GM12875 (cell line): ENCODE results near the gene PRODH2.
"Not testable (repeated sequence)": the region's sequence is repeated elsewhere in the genome, so short reads cannot be mapped to it uniquely, and the experiment has no call there.

Source experiments
- H3K4me3 ChIP-seq: one replicate; pipeline ENCODE4 v1.5.1; 2011; ENCODE audit warnings: low read depth, low read length, control low read depth
- TF ChIP-seq, protein P1 (sequence below): IDR thresholded peaks from 2 replicates; pipeline ENCODE4 v1.5.1; 2011; ENCODE audit warnings: low read depth, mild to moderate bottlenecking, control low read depth, inconsistent platforms, low read length, moderate library complexity, borderline replicate concordance; ENCODE audit not compliant: insufficient read depth

PRODH2 gene

GRCh38 chr19:35806597-35806996 lies 6.0 kb downstream of the PRODH2 start:
- H3K4me3 ChIP-seq: no peak overlapping the region
- TF ChIP-seq, protein P1, sequence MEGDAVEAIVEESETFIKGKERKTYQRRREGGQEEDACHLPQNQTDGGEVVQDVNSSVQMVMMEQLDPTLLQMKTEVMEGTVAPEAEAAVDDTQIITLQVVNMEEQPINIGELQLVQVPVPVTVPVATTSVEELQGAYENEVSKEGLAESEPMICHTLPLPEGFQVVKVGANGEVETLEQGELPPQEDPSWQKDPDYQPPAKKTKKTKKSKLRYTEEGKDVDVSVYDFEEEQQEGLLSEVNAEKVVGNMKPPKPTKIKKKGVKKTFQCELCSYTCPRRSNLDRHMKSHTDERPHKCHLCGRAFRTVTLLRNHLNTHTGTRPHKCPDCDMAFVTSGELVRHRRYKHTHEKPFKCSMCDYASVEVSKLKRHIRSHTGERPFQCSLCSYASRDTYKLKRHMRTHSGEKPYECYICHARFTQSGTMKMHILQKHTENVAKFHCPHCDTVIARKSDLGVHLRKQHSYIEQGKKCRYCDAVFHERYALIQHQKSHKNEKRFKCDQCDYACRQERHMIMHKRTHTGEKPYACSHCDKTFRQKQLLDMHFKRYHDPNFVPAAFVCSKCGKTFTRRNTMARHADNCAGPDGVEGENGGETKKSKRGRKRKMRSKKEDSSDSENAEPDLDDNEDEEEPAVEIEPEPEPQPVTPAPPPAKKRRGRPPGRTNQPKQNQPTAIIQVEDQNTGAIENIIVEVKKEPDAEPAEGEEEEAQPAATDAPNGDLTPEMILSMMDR: no peak

GRCh38 chr19:35805526-35806102 lies 7.0 kb downstream of the PRODH2 start:
- TF ChIP-seq, protein P1: no peak
- H3K4me3 ChIP-seq: no peak overlapping the region

DNA sequence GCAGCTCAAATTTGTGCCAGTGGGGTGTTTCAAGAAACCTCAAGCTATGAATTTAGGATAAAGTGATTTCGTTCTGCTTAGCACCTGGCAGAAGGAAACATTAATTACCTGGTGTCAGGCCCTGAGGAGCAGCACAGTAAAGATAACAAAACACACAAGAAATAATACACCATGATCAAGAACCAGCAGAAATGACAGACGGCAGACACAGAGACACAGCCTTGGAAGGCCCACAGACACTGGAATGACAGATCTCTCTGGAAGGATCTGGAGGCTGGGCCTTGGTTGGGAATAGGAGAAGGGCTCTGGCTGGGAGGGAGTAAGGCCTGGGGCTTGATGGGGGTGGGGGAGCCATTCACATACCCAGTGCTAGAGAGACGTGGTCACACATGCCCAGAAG lies 10.8 kb downstream of the PRODH2 start:
- TF ChIP-seq, protein P1: no peak
- no peak overlapping the region for H3K4me3 ChIP-seq

DNA sequence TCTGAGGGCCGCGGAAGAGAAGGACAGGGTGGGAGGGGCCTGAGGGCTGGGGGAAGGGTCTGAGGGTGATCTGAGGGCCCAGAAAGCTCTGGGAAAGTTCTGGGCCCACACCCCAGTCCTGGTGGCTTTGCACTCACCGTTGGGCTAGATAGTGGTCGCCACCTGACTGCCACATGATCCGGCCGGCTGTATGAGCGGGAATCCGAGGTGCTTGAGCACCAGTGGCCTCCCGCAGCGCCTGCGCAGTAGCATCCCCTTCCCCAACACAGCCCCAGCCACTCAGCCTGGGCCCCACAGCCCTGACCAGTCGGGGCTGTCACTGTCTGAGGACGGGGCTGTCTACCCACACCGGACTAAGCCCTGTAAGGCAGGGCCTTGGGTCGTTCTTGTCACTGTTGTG lies 15.0 kb downstream of the PRODH2 start:
- TF ChIP-seq, protein P1: no peak

DNA sequence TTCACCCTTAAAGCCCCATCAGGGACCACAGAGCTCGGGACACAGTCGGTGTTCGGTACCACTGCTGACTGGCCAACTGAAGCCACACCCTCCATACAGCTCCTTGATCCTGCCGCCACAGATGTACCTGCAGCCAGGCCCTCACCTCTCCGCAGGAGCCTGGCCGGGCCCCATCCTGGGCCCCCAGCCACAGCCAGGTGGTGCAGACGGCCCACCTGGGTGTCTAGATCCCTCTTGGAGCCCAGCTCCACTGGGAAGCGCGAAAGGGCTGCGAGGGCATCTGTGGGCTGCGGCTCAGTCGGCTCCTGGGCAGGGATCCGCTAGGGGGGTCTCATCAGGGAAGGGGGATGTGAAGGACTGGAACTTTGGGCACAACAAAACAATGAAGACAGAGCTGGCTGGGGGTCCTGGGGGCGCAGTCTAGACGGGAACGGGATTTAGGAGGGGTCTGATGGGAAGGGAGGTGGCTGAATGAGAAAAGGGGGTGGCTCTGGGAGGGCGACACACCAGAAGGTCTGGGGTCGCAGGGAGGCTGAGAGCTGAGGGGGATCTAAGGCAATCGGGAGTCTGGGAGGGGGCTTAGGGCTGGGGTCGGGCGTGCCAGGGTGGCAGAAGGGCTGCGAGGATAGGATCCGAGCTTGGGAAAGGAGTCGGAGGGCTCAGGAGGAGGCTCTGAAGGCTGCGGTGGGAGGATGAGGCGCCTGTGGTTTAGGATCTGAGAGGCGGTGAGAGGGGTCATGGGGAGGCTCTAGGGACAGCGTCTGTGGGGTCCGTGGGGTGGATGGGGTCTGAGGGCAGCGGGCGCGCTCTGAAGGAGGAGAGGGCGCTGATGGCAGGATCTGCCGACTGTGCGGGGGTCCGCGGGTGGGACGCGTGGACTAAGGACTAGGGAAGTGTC lies 15.8 kb downstream of the PRODH2 start:
- TF ChIP-seq, protein P1: no peak
- H3K4me3 ChIP-seq: no peak overlapping the region

More for the DNA sequence above, 15.0 kb downstream of the PRODH2 start:
- no peak overlapping the region for H3K4me3 ChIP-seq

DNA sequence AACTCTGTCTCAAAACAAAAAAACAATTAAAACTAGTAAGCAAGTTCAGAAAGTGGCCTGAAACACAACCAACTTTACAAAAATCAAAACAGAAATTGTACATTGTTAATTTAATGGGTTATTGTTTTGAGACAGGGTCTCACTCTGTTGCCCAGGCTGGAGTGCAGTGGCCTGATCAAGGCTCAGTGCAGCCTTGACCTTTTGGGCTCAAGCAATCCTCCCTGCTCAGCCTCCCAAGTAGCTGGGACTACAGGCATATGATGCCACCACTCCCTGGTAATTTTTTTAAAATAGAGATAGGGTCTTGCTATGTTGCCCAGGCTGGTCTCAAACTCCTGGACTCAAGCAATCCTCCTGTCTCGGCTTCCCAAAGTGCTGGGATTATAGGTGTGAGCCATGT lies 17.1 kb downstream of the PRODH2 start:
- not testable (repeated sequence) for H3K4me3 ChIP-seq

DNA sequence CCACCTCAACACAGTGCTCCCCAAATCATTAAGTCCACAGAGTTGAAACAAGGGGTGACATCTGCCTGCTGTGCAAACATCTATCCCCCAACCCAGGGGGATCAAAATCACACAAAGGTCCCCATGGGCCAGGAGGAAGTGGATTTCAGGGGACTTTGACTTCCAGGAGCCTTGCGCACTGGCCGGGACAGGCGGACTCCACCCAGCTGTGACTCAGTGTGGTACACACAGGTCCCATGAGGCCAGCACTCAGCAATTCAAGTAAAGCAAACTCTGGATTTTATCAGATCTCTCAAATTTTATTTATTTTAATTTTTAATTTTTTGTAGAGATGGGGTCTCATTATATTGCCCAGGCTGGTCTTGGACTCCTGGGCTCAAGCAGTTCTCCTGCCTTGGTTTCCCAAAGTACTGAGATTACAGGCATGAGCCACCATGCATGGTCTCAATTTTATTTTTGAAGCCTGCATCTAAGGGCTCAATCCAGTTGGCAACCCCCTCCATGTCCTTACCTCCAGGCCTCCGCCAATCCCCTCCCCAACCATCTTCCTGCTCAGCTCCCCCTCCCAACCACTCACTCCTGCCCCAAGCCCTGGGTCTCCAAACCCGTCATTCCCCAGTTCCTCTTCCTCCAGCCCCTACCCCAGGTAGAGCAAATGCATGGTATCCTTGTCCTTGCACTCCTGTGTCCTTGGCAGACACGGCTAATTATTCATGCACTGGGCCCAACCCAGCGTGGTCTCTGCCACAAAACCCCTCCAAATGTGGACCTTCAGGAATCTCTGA lies 19.1 kb downstream of the PRODH2 start:
- TF ChIP-seq, protein P1: no peak
- no peak overlapping the region for H3K4me3 ChIP-seq
